Nephron (organoid): ENCODE results near the gene GFPT1.

ENCODE experiments used
- H3K27ac Mint-ChIP-seq, 3 experiments: 2 replicates each; pipeline ENCODE4 v1.8.0; 2020; ENCODE audit warnings: mixed read lengths in 3 of 3, mild to moderate bottlenecking in 2 of 3, moderate library complexity in 1 of 3
- H3K27me3 Mint-ChIP-seq: 2 replicates; pipeline ENCODE4 v1.8.0; 2021; ENCODE audit warnings: low read depth, mild to moderate bottlenecking, moderate library complexity, mixed read lengths
- H3K36me3 Mint-ChIP-seq: 2 replicates; pipeline ENCODE4 v1.8.0; 2020; ENCODE audit warnings: low read depth, mixed read lengths
- H3K4me1 Mint-ChIP-seq: 2 replicates; pipeline ENCODE4 v1.8.0; 2020; ENCODE audit warnings: mixed read lengths
- H3K4me3 Mint-ChIP-seq, 3 experiments: 2 replicates each; pipeline ENCODE4 v1.8.0; 2020; ENCODE audit warnings: mild to moderate bottlenecking in 3 of 3, mixed read lengths in 3 of 3, moderate library complexity in 2 of 3
- H3K9me3 Mint-ChIP-seq: 2 replicates; pipeline ENCODE4 v1.8.0; 2020; ENCODE audit warnings: mixed read lengths
- CTCF ChIP-seq, 3 experiments: fragments of 200-600 bp; sonication (generic); IDR thresholded peaks; one replicate each; pipeline ENCODE4 v1.5.0; 2021; ENCODE audit warnings: antibody characterized with exemption in 3 of 3; ENCODE audit not compliant: unreplicated experiment in 3 of 3

Gene GFPT1

GRCh38 chr2:69386789-69387734, at the start of gene GFPT1:
Gene GFPT1, minus strand, starts transcription at chr2:69387227. Its CDS starts 156 bp downstream, at chr2:69387071.
- no peaks in the 10 kb centered on the region for H3K27me3 Mint-ChIP-seq
- H3K4me3 Mint-ChIP-seq = peak within 1 kb of the TSS; percentile 93 to 98 (median 96)
- H3K4me1 Mint-ChIP-seq = peaks cover 32% of the 10 kb centered on the region
- peak within 1 kb of the TSS; percentile 94 to 99 (median 98) for H3K27ac Mint-ChIP-seq
- H3K36me3 Mint-ChIP-seq = peaks cover 13% of the 10 kb centered on the region
- no peak for TF ChIP-seq CTCF (IDR thresholded peaks at IDR 0.05; ENCODE audit: unreplicated experiment in 3 of 3)
- no peaks in the 10 kb centered on the region for H3K9me3 Mint-ChIP-seq

GRCh38 chr2:69436596-69436937, 49.5 kb upstream of the GFPT1 start:
- H3K4me1 Mint-ChIP-seq = peaks cover 25% of the 10 kb centered on the region
- no peaks in the 10 kb centered on the region for H3K27me3 Mint-ChIP-seq
- H3K36me3 Mint-ChIP-seq = peaks cover 3% of the 10 kb centered on the region
- no peak for TF ChIP-seq CTCF (IDR thresholded peaks at IDR 0.05; ENCODE audit: unreplicated experiment in 3 of 3)
- peak overlapping the region; percentile 98 to 99 (median 98) for H3K27ac Mint-ChIP-seq
- H3K9me3 Mint-ChIP-seq = no peaks in the 10 kb centered on the region
- peak overlapping the region; percentile 87 to 98 (median 93) for H3K4me3 Mint-ChIP-seq

GRCh38 chr2:69434753-69435152, 47.7 kb upstream of the GFPT1 start:
- Mint-ChIP-seq H3K36me3 (peaks cover 8% of the 10 kb centered on the region), H3K9me3 (no peaks in the 10 kb centered on the region), H3K4me3 (peak overlapping the region; percentile 68 to 98 (median 93)), H3K27me3 (no peaks in the 10 kb centered on the region), H3K4me1 (peaks cover 25% of the 10 kb centered on the region), H3K27ac (peak overlapping the region; percentile 72 to 98 (median 73))
- TF ChIP-seq CTCF (IDR thresholded peaks at IDR 0.05; ENCODE audit: unreplicated experiment in 3 of 3) = no peak

- H3K4me1 Mint-ChIP-seq = peaks cover 3% of the 10 kb centered on the region
- H3K36me3 Mint-ChIP-seq = peaks cover 24% of the 10 kb centered on the region
- H3K4me3 Mint-ChIP-seq = no peak overlapping the region
- no peaks in the 10 kb centered on the region for H3K27me3 Mint-ChIP-seq
- no peak for TF ChIP-seq CTCF (IDR thresholded peaks at IDR 0.05; ENCODE audit: unreplicated experiment in 3 of 3)
- H3K27ac Mint-ChIP-seq = peak overlapping the region in 1 of 3 experiments; percentile 69
- no peaks in the 10 kb centered on the region for H3K9me3 Mint-ChIP-seq
Measured at GRCh38 chr2:69429491-69430183, 42.6 kb upstream of the GFPT1 start.

- Mint-ChIP-seq H3K4me3 (no peak overlapping the region), H3K4me1 (no peaks in the 10 kb centered on the region), H3K27ac (peak overlapping the region in 1 of 3 experiments; percentile 69), H3K9me3 (no peaks in the 10 kb centered on the region), H3K27me3 (no peaks in the 10 kb centered on the region), H3K36me3 (peaks cover 24% of the 10 kb centered on the region)
- TF ChIP-seq CTCF (IDR thresholded peaks at IDR 0.05; ENCODE audit: unreplicated experiment in 3 of 3) = no peak
Measured at GRCh38 chr2:69428981-69429380, 42.0 kb upstream of the GFPT1 start.
